Astrocyte of the cerebellum (primary cell): ENCODE results near the gene TAF12.
"Not testable (repeated sequence)": the region's sequence is repeated elsewhere in the genome, so short reads cannot be mapped to it uniquely, and the experiment has no call there.

ENCODE experiments used
- DNase-seq: peaks from one replicate; pipeline ENCODE4 v3.0.0-alpha.2; 2011; ENCODE audit warnings: low read depth
- H3K4me3 ChIP-seq: 2 replicates; pipeline ENCODE4 v1.5.1; 2011; ENCODE audit warnings: mild to moderate bottlenecking, low read depth, low read length, moderate library complexity
- in situ Hi-C: cut with HindIII; loops from 2 replicates; pipeline ENCODE4 v1.10.0; 2017; ENCODE audit warnings: low sequenced_read_pairs
- TF ChIP-seq, protein P1 (sequence below): IDR thresholded peaks from 2 replicates; pipeline ENCODE4 v1.5.1; 2012; ENCODE audit warnings: low read length, low read depth, moderate library complexity, mild to moderate bottlenecking; ENCODE audit errors: missing control alignments

TAF12 gene

DNA sequence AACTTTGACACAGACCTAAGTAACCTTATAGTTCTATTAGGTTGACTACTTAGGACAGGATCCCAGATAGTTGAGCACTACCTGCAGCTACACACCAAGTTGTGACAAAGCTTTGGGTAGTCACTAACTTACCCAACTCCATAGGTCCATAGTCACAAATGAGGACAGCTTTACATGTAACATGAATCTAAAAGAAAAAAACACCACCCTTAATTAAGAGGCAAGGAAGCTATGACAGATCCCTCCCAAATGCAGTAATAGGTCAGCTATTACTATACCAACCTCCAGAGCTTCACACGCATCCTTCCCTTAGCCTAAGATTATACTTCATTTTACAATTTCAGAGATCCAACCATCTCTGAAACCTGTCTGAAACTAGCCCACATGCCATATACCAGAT is 63.5 kb downstream of the TAF12 start:
- DNase-seq: no peak
- TF ChIP-seq, protein P1, sequence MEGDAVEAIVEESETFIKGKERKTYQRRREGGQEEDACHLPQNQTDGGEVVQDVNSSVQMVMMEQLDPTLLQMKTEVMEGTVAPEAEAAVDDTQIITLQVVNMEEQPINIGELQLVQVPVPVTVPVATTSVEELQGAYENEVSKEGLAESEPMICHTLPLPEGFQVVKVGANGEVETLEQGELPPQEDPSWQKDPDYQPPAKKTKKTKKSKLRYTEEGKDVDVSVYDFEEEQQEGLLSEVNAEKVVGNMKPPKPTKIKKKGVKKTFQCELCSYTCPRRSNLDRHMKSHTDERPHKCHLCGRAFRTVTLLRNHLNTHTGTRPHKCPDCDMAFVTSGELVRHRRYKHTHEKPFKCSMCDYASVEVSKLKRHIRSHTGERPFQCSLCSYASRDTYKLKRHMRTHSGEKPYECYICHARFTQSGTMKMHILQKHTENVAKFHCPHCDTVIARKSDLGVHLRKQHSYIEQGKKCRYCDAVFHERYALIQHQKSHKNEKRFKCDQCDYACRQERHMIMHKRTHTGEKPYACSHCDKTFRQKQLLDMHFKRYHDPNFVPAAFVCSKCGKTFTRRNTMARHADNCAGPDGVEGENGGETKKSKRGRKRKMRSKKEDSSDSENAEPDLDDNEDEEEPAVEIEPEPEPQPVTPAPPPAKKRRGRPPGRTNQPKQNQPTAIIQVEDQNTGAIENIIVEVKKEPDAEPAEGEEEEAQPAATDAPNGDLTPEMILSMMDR: no peak
- in situ Hi-C loops: no loop called here
- H3K4me3 ChIP-seq: peak overlapping the region; percentile 98

DNA sequence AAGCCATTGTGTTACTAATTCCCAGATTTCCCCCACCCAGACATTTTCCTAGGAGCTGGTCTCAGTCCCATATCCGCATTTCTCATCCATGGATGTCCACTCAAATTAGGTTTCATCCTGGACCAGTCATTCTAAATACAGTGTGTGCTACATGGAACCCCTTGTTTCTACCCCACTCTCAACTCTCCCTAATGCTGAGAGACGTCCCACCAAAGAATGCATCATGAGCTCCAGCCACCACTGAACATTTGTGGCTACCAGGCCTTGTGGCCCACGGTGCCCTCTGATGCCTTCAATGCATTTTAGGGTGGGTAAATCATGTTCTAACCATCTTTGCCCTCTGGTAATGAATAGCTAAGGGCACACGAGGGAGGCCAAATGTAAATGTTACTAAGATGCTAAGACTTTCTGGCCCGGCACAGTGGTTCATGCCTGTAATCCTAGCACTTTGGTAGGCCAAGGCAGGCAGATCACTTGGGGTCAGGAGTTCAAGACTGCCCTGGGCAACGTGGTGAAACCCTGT is 64.1 kb downstream of the TAF12 start:
- H3K4me3 ChIP-seq: no peak overlapping the region
- in situ Hi-C loops: no loop called here
- TF ChIP-seq, protein P1: no peak
- no peak for DNase-seq

DNA sequence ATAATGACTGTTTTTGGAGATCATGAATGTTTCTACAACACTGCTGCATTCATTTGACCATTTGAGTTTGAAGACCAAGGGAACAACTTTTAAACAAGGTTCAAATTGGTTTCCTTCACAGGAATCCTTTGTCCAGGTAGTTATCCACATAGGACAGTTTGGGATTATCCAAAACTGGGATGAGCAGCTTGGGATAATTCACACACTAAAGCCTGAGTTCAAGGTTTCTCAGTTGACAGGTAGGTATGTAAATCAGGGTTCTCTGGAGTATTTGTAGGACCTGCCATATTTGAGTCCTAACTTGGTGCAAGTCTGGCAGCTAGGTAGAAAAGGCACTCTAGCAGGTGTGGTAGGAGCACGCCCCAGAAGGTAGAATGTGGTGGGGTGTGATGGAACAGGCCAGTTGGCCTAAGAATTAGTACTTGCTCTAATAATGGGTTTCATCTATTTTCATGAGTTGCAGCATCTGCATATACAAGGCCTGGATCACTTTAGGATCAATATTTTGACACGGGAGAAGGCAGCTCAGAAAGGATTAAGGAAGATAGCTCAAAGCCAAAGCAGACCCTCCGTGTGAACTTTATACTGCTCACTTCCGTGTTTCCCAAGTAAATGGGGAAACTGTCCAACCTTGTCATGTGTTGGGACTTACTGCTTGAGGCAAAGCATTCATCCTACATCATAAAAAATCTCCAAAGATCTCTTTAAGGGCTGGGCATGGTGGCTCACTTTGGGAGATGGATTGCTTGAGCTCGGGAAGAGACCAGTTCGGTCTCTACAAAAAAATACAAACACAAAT is 64.9 kb downstream of the TAF12 start:
- DNase-seq: no peak

DNA sequence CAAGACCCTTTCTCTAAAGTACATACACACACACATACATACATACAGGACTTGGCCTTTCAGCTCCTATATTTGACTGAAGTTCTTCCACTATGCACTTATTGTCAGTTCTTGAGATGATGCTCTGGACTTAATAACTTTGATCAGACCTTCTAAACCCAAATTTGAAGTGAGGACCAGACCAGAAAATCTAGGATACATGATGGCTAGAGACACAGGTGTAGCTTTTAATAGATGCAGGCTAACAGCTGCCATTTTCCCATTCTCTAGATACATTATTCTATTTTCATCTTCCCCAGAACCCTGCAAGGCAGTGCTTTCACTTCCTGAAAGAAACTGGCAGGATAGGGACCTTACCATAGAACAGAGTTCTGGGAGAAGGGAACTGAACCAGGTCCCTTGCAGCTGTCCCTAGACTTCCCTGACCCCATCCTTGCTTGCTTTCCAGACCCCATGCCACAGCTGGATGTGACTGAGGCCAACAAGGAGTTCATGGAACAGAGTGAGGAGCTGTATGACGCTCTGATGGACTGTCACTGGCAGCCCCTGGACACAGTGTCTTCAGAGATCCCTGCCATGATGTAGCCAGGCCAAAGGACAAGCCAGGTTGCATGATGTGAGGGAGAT is 65.7 kb downstream of the TAF12 start:
- in situ Hi-C loops: no loop called here
- DNase-seq: no peak
- TF ChIP-seq, protein P1: no peak
- no peak overlapping the region for H3K4me3 ChIP-seq

More for the DNA sequence above, 64.9 kb downstream of the TAF12 start:
- in situ Hi-C loops: no loop called here
- TF ChIP-seq, protein P1: no peak
- no peak overlapping the region for H3K4me3 ChIP-seq

DNA sequence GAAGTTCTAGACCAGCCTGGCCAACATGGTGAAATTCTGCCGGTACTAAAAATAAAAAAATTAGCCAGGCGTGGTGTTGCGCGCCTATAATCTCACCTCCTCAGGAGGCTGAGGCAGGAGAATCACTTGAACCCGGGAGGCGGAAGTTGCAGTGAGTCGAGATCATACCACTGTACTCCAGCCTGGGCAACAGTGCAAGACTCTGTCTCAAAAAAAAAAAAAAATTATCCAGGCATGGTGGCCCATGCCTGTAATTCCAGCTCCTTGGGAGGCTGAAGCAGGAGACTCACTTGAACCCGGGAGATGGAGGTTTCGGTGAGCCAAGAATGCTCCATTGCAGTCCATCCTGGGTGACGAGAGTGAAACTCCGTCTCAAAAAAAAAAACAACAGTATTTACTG is 69.3 kb downstream of the TAF12 start:
- H3K4me3 ChIP-seq: no peak overlapping the region
- TF ChIP-seq, protein P1: no peak
- in situ Hi-C loops: no loop called here
- no peak for DNase-seq

DNA sequence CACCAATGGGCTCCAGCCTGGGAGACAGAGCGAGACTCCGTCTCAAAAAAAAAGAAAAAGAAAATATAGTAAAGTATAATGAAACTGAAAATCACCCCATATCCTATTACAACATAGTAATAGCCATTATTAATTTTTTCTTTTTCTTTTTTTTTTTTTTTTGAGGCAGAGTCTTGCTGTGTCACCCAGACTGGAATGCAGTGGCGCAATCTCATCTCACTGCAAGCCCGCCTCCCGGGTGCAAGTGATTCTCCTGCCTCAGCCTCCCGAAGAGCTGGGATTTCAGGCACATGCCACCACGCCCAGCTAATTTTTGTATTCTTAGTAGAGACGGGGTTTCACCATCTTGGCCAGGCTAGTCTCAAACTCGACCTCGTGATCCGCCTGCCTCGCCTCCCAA is 70.0 kb downstream of the TAF12 start:
- DNase-seq, H3K4me3 ChIP-seq, in situ Hi-C loops: not testable (repeated sequence)

DNA sequence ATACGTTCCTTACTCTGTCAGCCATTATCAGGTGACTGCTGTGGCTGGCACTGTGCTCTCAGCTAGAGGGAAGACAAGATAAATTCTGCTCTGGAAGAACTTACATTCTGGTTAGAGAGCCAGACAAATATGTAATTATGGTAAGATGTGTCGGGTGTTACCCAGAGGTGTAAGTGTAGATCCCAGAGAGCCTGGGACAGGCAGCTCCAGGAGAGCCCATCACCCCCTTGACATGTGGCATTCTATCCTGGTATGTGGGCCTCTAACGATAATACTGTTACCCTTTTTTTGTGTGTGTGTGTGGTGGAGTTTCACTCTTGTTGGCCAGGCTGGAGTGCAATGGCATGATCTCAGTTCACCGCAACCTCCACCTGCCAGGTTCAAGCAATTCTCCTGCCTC is 71.0 kb downstream of the TAF12 start:
- TF ChIP-seq, protein P1: no peak
- no peak overlapping the region for H3K4me3 ChIP-seq
- in situ Hi-C loops: no loop called here
- no peak for DNase-seq
